Peyer's patch (tissue), 4 donors: ENCODE measurements around the gene FLRT1.

ENCODE experiments used
- POLR2A ChIP-seq, 2 donors: fragments of 450-650 bp; IDR thresholded peaks; one replicate each; pipeline ENCODE4 v1.5.1; 2017; ENCODE audit warnings: antibody characterized with exemption in 2 of 2, mild to moderate bottlenecking in 2 of 2, moderate library complexity in 2 of 2
- TF ChIP-seq, protein P1 (sequence below), 6 experiments: fragments of 450-650 bp in 4 of 6; fragments of 200-600 bp in 2 of 6; sonication (generic) in 1 of 6; IDR thresholded peaks; one replicate each; pipeline ENCODE4 v1.5.1; 2017 to 2019; ENCODE audit warnings: antibody characterized with exemption in 6 of 6, mild to moderate bottlenecking in 3 of 6, moderate library complexity in 1 of 6

DNA sequence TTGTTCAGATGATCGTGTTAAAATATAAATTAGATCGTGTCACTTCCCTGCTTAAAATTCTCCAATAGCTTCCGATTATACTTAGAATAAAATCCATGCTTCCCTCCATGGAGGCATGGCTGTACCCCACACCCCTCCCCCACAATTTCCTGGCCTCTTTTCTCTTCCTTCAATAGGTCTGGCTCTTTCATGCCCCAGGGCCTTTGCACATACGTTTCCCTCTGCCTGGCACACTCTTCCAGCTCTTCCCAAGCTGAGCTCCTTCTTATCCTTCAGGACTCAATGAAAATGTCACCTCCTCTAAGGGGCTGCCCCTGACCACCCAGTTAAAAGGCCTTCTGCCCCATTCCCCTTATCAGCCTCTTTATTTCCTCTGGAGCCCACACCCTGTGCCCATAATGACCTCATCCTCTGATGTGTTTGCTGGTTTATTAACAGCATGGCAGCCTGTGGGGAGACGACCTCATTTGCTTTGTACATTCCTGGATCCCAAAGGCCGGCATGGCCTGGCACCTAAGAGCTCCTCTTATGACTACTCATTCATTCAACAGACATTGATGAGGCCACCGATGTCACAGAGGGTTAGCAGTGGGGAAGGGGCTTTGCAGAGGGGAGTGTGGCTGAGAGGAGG lies 9.0 kb upstream of the FLRT1 start:
- TF ChIP-seq, protein P1, sequence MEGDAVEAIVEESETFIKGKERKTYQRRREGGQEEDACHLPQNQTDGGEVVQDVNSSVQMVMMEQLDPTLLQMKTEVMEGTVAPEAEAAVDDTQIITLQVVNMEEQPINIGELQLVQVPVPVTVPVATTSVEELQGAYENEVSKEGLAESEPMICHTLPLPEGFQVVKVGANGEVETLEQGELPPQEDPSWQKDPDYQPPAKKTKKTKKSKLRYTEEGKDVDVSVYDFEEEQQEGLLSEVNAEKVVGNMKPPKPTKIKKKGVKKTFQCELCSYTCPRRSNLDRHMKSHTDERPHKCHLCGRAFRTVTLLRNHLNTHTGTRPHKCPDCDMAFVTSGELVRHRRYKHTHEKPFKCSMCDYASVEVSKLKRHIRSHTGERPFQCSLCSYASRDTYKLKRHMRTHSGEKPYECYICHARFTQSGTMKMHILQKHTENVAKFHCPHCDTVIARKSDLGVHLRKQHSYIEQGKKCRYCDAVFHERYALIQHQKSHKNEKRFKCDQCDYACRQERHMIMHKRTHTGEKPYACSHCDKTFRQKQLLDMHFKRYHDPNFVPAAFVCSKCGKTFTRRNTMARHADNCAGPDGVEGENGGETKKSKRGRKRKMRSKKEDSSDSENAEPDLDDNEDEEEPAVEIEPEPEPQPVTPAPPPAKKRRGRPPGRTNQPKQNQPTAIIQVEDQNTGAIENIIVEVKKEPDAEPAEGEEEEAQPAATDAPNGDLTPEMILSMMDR (IDR thresholded peaks at IDR 0.05) = no peak
- no peak for TF ChIP-seq POLR2A (IDR thresholded peaks at IDR 0.05)
